ENCODE results near the gene NLN. TPM values are rescaled to one million over a fixed set of nuclear protein-coding genes. Genes with fewer than 3 reads are reported as not detected.
"Not testable (repeated sequence)": the region's sequence is repeated elsewhere in the genome, so short reads cannot be mapped to it uniquely, and the experiment has no call there.

Gene NLN
- total RNA-seq, 1 experiment from 2014 or later: 34.8 TPM

GRCh38 chr5:65871182-65871581 lies 149.2 kb downstream of the NLN start:
- ChIA-PET CTCF (no interaction called here), POLR2A (no interaction called here)
- no peaks in the 10 kb centered on the region for H3K4me1 ChIP-seq
- H3K27me3 ChIP-seq (replicated peaks; ENCODE audit: control insufficient read depth, insufficient read depth, low read length): no peaks in the 10 kb centered on the region
- H3K36me3 Mint-ChIP-seq (ENCODE audit: insufficient read depth, unreplicated experiment): no peaks in the 10 kb centered on the region
- no peak overlapping the region for H3K4me3 ChIP-seq (ENCODE audit: low read depth, low read length)
- H3K27me3 Mint-ChIP-seq (ENCODE audit: insufficient read depth, unreplicated experiment): no peaks in the 10 kb centered on the region
- no peaks in the 10 kb centered on the region for H3K4me1 Mint-ChIP-seq (ENCODE audit: low read depth, unreplicated experiment)
- H3K36me3 ChIP-seq (ENCODE audit: control insufficient read depth, insufficient read depth, low read length): no peaks in the 10 kb centered on the region
- no peak for DNase-seq
- BruUV-seq (replicated peaks): no TSS peak
- no peaks in the 10 kb centered on the region for H3K9me3 ChIP-seq
- no peak overlapping the region for H3K4me3 Mint-ChIP-seq (ENCODE audit: unreplicated experiment)
- H3K27ac Mint-ChIP-seq (ENCODE audit: unreplicated experiment): no peak overlapping the region
- TF ChIP-seq CTCF (IDR thresholded peaks at IDR 0.05; ENCODE audit: insufficient read depth in 1 of 2, low read depth in 1 of 2, low read length in 1 of 2, severe bottlenecking in 1 of 2, unreplicated experiment in 1 of 2): no peak
- intact Hi-C loops (cut with micrococcal nuclease; ENCODE audit: unreplicated experiment): no loop called here
- peaks cover 8% of the 10 kb centered on the region for H3K9me3 Mint-ChIP-seq (ENCODE audit: unreplicated experiment)

GRCh38 chr5:65871776-65872175 lies 149.8 kb downstream of the NLN start:
- H3K4me1 ChIP-seq; CTCF ChIA-PET; H3K4me3 Mint-ChIP-seq (ENCODE audit: unreplicated experiment); H3K9me3 ChIP-seq; POLR2A ChIA-PET; H3K9me3 Mint-ChIP-seq (ENCODE audit: unreplicated experiment); H3K4me1 Mint-ChIP-seq (ENCODE audit: low read depth, unreplicated experiment); H3K4me3 ChIP-seq (ENCODE audit: low read depth, low read length); H3K36me3 ChIP-seq (ENCODE audit: control insufficient read depth, insufficient read depth, low read length); DNase-seq; H3K27me3 Mint-ChIP-seq (ENCODE audit: insufficient read depth, unreplicated experiment); H3K36me3 Mint-ChIP-seq (ENCODE audit: insufficient read depth, unreplicated experiment); H3K27me3 ChIP-seq (replicated peaks; ENCODE audit: control insufficient read depth, insufficient read depth, low read length); H3K27ac Mint-ChIP-seq (ENCODE audit: unreplicated experiment); BruUV-seq (replicated peaks); intact Hi-C loops (cut with micrococcal nuclease; ENCODE audit: unreplicated experiment): not testable (repeated sequence)

- no peaks in the 10 kb centered on the region for H3K36me3 Mint-ChIP-seq (ENCODE audit: insufficient read depth, unreplicated experiment)
- Histone ChIP-seq H3K27me3 (replicated peaks; ENCODE audit: control insufficient read depth, insufficient read depth, low read length) (no peaks in the 10 kb centered on the region), H3K9me3 (no peaks in the 10 kb centered on the region), H3K4me1 (no peaks in the 10 kb centered on the region), H3K4me3 (ENCODE audit: low read depth, low read length) (no peak overlapping the region), H3K36me3 (ENCODE audit: control insufficient read depth, insufficient read depth, low read length) (no peaks in the 10 kb centered on the region)
- intact Hi-C loops (cut with micrococcal nuclease; ENCODE audit: unreplicated experiment): no loop called here
- POLR2A ChIA-PET: no interaction called here
- BruUV-seq (replicated peaks): no TSS peak
- no peaks in the 10 kb centered on the region for H3K27me3 Mint-ChIP-seq (ENCODE audit: insufficient read depth, unreplicated experiment)
- no peak for TF ChIP-seq CTCF (IDR thresholded peaks at IDR 0.05; ENCODE audit: insufficient read depth in 1 of 2, low read depth in 1 of 2, low read length in 1 of 2, severe bottlenecking in 1 of 2, unreplicated experiment in 1 of 2)
- no peak overlapping the region for H3K4me3 Mint-ChIP-seq (ENCODE audit: unreplicated experiment)
- DNase-seq: no peak
- no peak overlapping the region for H3K27ac Mint-ChIP-seq (ENCODE audit: unreplicated experiment)
- H3K9me3 Mint-ChIP-seq (ENCODE audit: unreplicated experiment): peaks cover 8% of the 10 kb centered on the region
- CTCF ChIA-PET: no interaction called here
- H3K4me1 Mint-ChIP-seq (ENCODE audit: low read depth, unreplicated experiment): no peaks in the 10 kb centered on the region
Observed at GRCh38 chr5:65873181-65873750, 151.3 kb downstream of the NLN start.

GRCh38 chr5:65874241-65874640 lies 152.2 kb downstream of the NLN start:
- no peak for DNase-seq
- Histone ChIP-seq H3K4me3 (ENCODE audit: low read depth, low read length) (no peak overlapping the region), H3K9me3 (no peaks in the 10 kb centered on the region), H3K27me3 (replicated peaks; ENCODE audit: control insufficient read depth, insufficient read depth, low read length) (no peaks in the 10 kb centered on the region), H3K36me3 (ENCODE audit: control insufficient read depth, insufficient read depth, low read length) (no peaks in the 10 kb centered on the region), H3K4me1 (no peaks in the 10 kb centered on the region)
- peaks cover 8% of the 10 kb centered on the region for H3K9me3 Mint-ChIP-seq (ENCODE audit: unreplicated experiment)
- no peaks in the 10 kb centered on the region for H3K4me1 Mint-ChIP-seq (ENCODE audit: low read depth, unreplicated experiment)
- no peaks in the 10 kb centered on the region for H3K36me3 Mint-ChIP-seq (ENCODE audit: insufficient read depth, unreplicated experiment)
- POLR2A ChIA-PET: no interaction called here
- H3K27ac Mint-ChIP-seq (ENCODE audit: unreplicated experiment): no peak overlapping the region
- H3K27me3 Mint-ChIP-seq (ENCODE audit: insufficient read depth, unreplicated experiment): no peaks in the 10 kb centered on the region
- no peak for TF ChIP-seq CTCF (IDR thresholded peaks at IDR 0.05; ENCODE audit: insufficient read depth in 1 of 2, low read depth in 1 of 2, low read length in 1 of 2, severe bottlenecking in 1 of 2, unreplicated experiment in 1 of 2)
- no TSS peak for BruUV-seq (replicated peaks)
- intact Hi-C loops (cut with micrococcal nuclease; ENCODE audit: unreplicated experiment): no loop called here
- CTCF ChIA-PET: no interaction called here
- no peak overlapping the region for H3K4me3 Mint-ChIP-seq (ENCODE audit: unreplicated experiment)
